Measurements from ENCODE around the gene BCL11B. TPM values are rescaled to one million over a fixed set of nuclear protein-coding genes. Genes with fewer than 3 reads are reported as not detected.

BCL11B gene
- total RNA-seq, 2 experiments from 2014 or later = 62.1 to 66.2 TPM

DNA sequence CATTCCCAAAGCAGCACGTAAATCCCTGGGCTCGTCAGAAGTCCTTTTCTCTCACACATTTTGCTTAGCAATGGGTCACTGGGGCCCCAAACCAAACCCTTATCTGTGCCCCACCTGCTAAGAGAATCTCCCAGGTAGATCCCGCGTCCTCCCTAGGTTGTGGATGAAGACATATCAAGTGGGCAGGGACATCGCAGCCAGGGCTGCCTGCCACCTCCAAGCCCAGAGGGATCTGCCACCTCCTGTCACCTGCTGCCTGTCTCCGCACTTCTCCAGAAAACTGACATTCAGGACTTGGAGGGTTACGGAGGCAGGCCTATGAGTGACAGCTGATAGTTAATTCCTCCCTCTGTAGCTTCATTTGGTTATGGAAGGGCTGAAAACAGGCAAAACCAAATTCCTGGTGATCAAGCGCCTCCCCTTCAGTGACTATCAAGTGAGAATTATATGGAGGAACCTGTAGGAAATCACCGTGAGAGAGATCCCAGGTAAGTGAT is 19.5 kb downstream of the BCL11B start:
- Mint-ChIP-seq H3K27ac (peak overlapping the region; percentile 88), H3K27me3 (no peaks in the 10 kb centered on the region), H3K36me3 (ENCODE audit: low read depth) (peaks cover 76% of the 10 kb centered on the region), H3K4me1 (peaks cover 98% of the 10 kb centered on the region), H3K9me3 (ENCODE audit: low read depth) (no peaks in the 10 kb centered on the region), H3K4me3 (peak overlapping the region; percentile 62)
- CTCF ChIA-PET = interaction anchor here (0.9 to 1.1 kb wide), 2 partner anchors 10 to 13 kb away, joined by 4 to 5 read pairs; no protein-coding TSS in a partner anchor
- POLR2A ChIA-PET = no interaction called here
- no peak for DNase-seq
- ATAC-seq = no peak
- intact Hi-C loops (cut with DNase I, micrococcal nuclease) = no loop called here

DNA sequence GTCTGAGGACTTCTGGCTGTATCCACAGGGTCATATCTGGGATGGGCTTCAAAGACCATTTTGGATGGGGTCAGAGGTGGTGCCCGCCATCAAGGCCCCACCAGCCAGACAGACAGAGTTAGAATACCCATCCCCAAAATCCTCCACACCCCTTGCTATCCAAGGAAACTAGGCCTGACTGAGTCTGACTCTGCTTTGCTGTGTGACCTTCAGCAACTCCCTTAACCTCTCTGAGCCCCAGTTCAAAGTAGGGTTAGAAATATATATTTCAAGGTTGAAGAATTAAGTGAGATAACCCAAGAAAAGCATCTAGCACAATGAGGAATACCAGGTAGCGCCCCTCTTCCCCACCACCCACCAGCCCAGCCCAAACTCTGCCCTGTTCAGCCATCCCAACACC is 20.3 kb downstream of the BCL11B start:
- Mint-ChIP-seq H3K36me3 (ENCODE audit: low read depth) (peaks cover 75% of the 10 kb centered on the region), H3K4me1 (peaks cover 98% of the 10 kb centered on the region), H3K27ac (peak overlapping the region; percentile 88), H3K4me3 (peak overlapping the region; percentile 66), H3K27me3 (no peaks in the 10 kb centered on the region), H3K9me3 (ENCODE audit: low read depth) (no peaks in the 10 kb centered on the region)
- ATAC-seq (no peak), DNase-seq (no peak)
- CTCF ChIA-PET = interaction anchor here (0.9 to 1.1 kb wide), 2 partner anchors 10 to 14 kb away, joined by 4 to 5 read pairs; no protein-coding TSS in a partner anchor
- POLR2A ChIA-PET = no interaction called here
- intact Hi-C loops (cut with DNase I, micrococcal nuclease) = loop anchor here in 1 of 2 experiments (1.0 kb wide), 1 partner anchor 8 kb away; no protein-coding TSS in a partner anchor

DNA sequence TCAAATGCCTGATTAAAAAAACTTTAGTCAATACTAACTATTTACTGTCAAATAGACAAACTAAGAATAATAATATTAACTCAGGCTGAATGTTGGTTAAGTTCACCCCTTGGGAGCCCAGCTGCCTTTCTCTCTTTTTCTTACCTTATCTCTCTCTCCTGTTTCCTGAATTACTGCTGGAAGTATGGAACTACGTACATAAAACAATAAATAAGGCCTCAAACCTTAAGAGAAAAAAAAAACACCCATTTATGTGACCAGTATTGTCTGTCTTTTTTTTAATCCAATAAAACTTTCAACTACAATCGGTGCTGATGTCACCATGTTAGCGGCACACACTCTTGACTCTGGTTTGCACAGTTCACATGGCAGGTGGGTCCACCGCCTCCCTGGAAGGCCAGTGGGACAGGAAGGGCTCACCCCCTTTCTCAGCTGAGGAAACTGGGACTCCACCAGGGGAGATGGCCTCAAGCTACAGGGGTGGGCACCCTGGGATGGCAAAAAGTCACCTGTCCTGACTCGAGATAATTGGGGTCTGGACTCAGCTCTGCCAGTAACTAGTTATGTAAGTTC is 21.3 kb downstream of the BCL11B start:
- CTCF ChIA-PET = interaction anchor here (1.0 to 3.1 kb wide), 5 partner anchors 8 to 20 kb away, joined by 4 to 13 read pairs (median 6); no protein-coding TSS in a partner anchor
- ATAC-seq = no peak
- intact Hi-C loops (cut with DNase I, micrococcal nuclease) = loop anchor here in 1 of 2 experiments (1.0 kb wide), 1 partner anchor 9 kb away; no protein-coding TSS in a partner anchor
- Mint-ChIP-seq H3K36me3 (ENCODE audit: low read depth) (peaks cover 68% of the 10 kb centered on the region), H3K9me3 (ENCODE audit: low read depth) (no peaks in the 10 kb centered on the region), H3K27me3 (no peaks in the 10 kb centered on the region), H3K27ac (peak overlapping the region; percentile 96), H3K4me1 (peaks cover 90% of the 10 kb centered on the region), H3K4me3 (peak overlapping the region; percentile 66)
- POLR2A ChIA-PET = interaction anchor here (0.8 kb wide), 1 partner anchor 9 kb away, joined by 3 read pairs; no protein-coding TSS in a partner anchor
- peak; percentile 37 for DNase-seq

DNA sequence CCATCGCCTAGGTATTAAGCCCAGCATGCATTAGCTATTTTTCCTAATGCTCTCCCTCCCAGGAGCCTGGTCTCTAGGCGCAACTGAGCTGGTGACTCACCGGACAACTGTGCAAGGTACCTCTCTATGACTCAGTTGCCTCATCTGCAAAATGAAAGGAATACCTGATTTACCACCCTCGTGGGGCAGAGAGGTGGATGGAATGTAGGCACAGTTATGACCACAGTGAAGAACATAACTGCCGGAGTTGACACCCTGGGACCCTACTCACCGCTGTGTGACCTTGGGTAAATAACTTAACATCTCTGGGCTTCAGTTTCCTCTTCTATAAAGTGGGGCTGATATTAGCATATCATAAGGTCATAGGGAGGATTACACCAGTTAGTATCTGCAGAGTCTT is 22.6 kb downstream of the BCL11B start:
- no peaks in the 10 kb centered on the region for H3K9me3 Mint-ChIP-seq (ENCODE audit: low read depth)
- ChIA-PET CTCF (interaction anchor here (0.6 to 3.1 kb wide), 4 partner anchors 12 to 18 kb away, joined by 3 to 13 read pairs (median 4); no protein-coding TSS in a partner anchor), POLR2A (interaction anchor here (0.6 to 1.8 kb wide), 4 partner anchors 9 to 23 kb away, joined by 3 to 7 read pairs (median 4); no protein-coding TSS in a partner anchor)
- intact Hi-C loops (cut with DNase I, micrococcal nuclease) = loop anchor here in 1 of 2 experiments (2.0 kb wide), 1 partner anchor 15 kb away; no protein-coding TSS in a partner anchor
- H3K36me3 Mint-ChIP-seq (ENCODE audit: low read depth) = peaks cover 66% of the 10 kb centered on the region
- ATAC-seq (peak; percentile 32), DNase-seq (peak; percentile 63)
- no peaks in the 10 kb centered on the region for H3K27me3 Mint-ChIP-seq
- peak overlapping the region; percentile 88 for H3K27ac Mint-ChIP-seq
- peaks cover 85% of the 10 kb centered on the region for H3K4me1 Mint-ChIP-seq
- H3K4me3 Mint-ChIP-seq = peak overlapping the region; percentile 34

DNA sequence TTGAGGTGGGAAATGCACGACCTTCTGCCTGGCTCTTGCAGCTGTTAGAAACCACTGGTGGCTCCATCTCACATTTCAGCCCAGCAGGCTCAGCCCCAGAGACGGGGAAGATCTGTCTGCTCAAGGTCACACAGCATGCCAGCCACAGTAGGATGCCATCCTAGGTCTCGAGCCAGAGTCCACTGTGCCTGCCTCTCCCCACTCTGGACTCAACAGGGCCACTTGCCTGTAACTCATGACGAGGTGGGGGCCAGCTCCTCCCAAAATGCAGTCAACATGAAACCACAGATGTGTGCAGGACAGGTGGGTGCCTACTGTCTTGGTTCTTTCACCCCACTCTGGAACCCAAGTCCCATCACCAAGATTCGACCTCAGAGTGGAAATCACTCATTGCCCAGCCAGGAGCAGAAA is 23.2 kb downstream of the BCL11B start:
- CTCF ChIA-PET = interaction anchor here (0.6 to 3.1 kb wide), 4 partner anchors 13 to 58 kb away, joined by 3 to 13 read pairs (median 4); no protein-coding TSS in a partner anchor
- peak overlapping the region; percentile 88 for H3K27ac Mint-ChIP-seq
- peaks cover 84% of the 10 kb centered on the region for H3K4me1 Mint-ChIP-seq
- POLR2A ChIA-PET = interaction anchor here (0.6 to 1.8 kb wide), 4 partner anchors 9 to 23 kb away, joined by 3 to 7 read pairs (median 4); no protein-coding TSS in a partner anchor
- ATAC-seq = peak; percentile 20
- intact Hi-C loops (cut with DNase I, micrococcal nuclease) = loop anchor here in 1 of 2 experiments (2.0 kb wide), 1 partner anchor 14 kb away; no protein-coding TSS in a partner anchor
- peak overlapping the region; percentile 67 for H3K4me3 Mint-ChIP-seq
- peak; percentile 61 for DNase-seq
- H3K9me3 Mint-ChIP-seq (ENCODE audit: low read depth) = no peaks in the 10 kb centered on the region
- no peaks in the 10 kb centered on the region for H3K27me3 Mint-ChIP-seq
- H3K36me3 Mint-ChIP-seq (ENCODE audit: low read depth) = peaks cover 68% of the 10 kb centered on the region

DNA sequence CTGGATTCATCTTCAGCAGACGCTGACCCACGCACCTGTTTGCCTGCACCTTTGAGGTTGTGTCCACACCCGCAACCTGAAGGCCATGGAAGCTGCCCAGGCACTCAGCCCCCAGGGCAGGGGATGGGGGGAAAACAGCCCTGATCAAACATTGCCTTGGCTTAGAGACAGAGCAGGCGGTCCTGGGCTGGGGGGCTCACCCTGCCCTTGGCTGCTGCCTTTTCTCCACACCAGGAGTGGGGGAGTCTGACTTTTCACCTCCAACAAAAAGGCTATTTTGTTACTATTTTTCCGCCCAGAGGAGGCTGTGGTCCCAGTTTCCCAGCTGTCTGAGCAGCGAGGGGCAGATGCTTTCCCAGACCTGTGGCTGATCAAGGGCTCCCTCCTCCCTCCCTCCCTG is 24.2 kb downstream of the BCL11B start:
- POLR2A ChIA-PET = interaction anchor here (1.0 to 1.3 kb wide), 2 partner anchors 14 to 18 kb away, joined by 3 read pairs; no protein-coding TSS in a partner anchor
- Mint-ChIP-seq H3K4me1 (peaks cover 83% of the 10 kb centered on the region), H3K9me3 (ENCODE audit: low read depth) (no peaks in the 10 kb centered on the region), H3K36me3 (ENCODE audit: low read depth) (peaks cover 64% of the 10 kb centered on the region), H3K27me3 (no peaks in the 10 kb centered on the region), H3K4me3 (peak overlapping the region; percentile 67), H3K27ac (peak overlapping the region; percentile 88)
- intact Hi-C loops (cut with DNase I, micrococcal nuclease) = loop anchor here (2.0 kb wide), 2 partner anchors 13 kb away; no protein-coding TSS in a partner anchor
- DNase-seq = no peak
- CTCF ChIA-PET = interaction anchor here (0.5 to 3.1 kb wide), 8 partner anchors 11 to 59 kb away, joined by 3 to 13 read pairs (median 4); no protein-coding TSS in a partner anchor
- no peak for ATAC-seq

DNA sequence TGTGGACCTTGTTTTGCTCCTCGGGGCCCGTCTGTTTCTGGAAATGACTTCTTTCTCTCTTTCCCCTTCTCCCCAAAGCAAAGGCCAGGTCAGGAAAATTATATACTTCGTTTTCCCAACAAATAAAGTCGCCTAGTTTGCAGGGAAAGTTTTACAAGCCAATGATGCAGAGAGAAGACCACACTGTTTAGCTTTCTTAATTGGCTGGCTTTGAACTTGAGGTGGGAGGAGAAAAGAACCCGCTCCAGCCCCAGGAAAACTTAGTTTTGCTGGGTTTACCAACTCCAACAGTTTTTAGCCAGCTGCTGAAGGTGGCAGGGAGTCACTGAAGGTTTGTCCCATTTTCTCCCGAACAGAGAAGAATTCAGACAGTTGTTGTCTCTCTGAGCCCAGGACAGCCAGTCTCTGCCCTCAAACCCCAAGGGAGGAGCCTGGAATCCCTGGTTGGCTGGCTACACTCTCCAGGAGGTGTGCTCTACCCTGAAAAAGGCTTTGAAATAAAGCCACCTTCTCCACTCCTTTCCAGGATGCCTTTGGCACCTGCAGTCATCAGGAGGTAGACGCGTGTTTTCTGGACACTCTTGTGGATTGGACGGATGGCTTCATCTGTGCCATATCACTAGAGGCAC is 24.8 kb downstream of the BCL11B start:
- peaks cover 60% of the 10 kb centered on the region for H3K36me3 Mint-ChIP-seq (ENCODE audit: low read depth)

DNA sequence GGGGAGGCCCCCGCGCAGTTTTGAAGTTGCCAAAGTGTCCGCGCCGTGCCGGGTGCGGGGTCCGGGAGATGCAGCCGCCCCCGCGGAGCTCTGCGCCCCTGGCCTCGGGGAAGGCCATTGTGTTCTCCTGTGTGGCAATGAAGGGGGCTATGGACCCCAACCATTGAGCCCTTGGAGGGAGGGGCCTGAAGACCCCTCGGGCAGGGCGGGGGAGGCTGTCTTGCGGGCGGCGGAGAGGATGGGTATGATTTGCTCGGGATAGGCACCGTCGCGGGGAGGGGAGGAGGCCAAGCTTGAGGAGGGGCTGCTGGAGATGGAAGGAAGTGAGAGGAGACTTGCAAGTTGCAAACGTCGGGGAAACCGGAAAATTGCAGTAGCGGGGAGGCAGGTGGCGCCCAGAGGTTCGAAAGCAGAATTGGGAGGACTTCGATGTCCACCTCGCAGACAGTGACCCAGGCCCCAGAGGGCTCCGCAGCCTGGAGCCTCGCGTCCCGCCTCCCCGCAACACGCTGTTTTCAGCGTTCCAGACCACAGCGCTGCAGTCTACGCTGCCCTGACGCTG is 25.4 kb downstream of the BCL11B start:
- Mint-ChIP-seq H3K4me3 (peak overlapping the region; percentile 67), H3K36me3 (ENCODE audit: low read depth) (peaks cover 60% of the 10 kb centered on the region), H3K27me3 (no peaks in the 10 kb centered on the region), H3K4me1 (peaks cover 83% of the 10 kb centered on the region), H3K27ac (peak overlapping the region; percentile 88), H3K9me3 (ENCODE audit: low read depth) (no peaks in the 10 kb centered on the region)
- intact Hi-C loops (cut with DNase I, micrococcal nuclease) = loop anchor here in 1 of 2 experiments (2.0 kb wide), 1 partner anchor 14 kb away; no protein-coding TSS in a partner anchor
- CTCF ChIA-PET = interaction anchor here (0.7 to 2.0 kb wide), 7 partner anchors 10 to 169 kb away, joined by 3 to 12 read pairs (median 4); no protein-coding TSS in a partner anchor
- POLR2A ChIA-PET = interaction anchor here (0.5 to 1.0 kb wide), 4 partner anchors 15 to 55 kb away, joined by 3 read pairs; no protein-coding TSS in a partner anchor
- ATAC-seq (peak; percentile 16), DNase-seq (peak; percentile 75)

More for the DNA sequence above, 24.8 kb downstream of the BCL11B start:
- intact Hi-C loops (cut with DNase I, micrococcal nuclease) = loop anchor here in 1 of 2 experiments (2.0 kb wide), 1 partner anchor 14 kb away; no protein-coding TSS in a partner anchor
- ChIA-PET CTCF (interaction anchor here (0.5 to 2.0 kb wide), 8 partner anchors 10 to 59 kb away, joined by 3 to 12 read pairs (median 4); no protein-coding TSS in a partner anchor), POLR2A (interaction anchor here (0.5 to 1.3 kb wide), 6 partner anchors 13 to 55 kb away, joined by 3 read pairs; no protein-coding TSS in a partner anchor)
- ATAC-seq (no peak), DNase-seq (no peak)
- no peaks in the 10 kb centered on the region for H3K27me3 Mint-ChIP-seq
- peaks cover 83% of the 10 kb centered on the region for H3K4me1 Mint-ChIP-seq
- no peaks in the 10 kb centered on the region for H3K9me3 Mint-ChIP-seq (ENCODE audit: low read depth)
- peak overlapping the region; percentile 67 for H3K4me3 Mint-ChIP-seq
- H3K27ac Mint-ChIP-seq = peak overlapping the region; percentile 88

DNA sequence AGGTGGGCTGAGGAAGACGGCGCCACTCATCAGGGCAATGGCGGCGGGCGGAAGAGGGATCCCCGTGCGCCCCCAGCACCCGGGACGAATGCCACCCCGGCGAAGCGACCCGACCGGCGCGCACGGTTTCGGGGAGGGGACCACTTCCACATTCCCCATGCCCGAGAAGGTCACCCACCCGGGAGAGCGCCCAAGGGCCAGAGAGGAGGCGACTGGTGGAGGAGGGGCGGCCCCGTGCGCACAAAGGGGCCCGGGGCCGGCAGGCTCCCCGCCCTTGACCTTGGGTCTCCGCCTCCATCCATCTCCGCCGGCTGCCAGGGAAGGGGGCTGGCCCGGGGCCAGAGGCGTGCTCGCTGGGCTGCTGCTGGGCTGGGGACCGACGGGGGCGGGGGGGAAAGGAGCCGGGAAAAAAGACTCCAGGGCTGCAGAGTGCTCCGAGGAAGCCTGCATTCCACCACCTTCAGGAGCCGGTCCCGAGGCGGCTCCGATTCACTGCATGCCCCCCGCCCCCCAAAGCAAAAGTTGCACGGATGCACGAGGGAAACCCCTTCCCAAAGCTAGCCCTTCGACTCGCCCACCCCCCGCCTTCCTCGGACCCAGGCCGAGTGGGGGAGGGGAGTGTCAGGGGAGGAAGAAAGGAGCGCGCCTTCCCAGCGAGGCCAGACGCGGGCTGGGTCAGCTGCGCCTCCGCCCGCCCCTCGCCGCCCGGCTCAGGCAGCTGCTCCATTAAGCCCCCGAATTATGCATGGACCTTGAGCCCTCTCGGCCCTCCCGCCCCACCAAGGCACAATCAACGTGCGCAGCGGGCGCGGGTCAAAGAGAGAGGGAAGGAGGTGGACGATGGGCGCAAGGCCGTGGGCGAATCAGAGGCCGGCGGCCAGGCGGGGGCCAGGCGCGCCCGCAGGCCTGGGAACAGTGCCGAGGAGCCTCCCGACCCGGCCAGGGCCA is 26.2 kb downstream of the BCL11B start:
- Mint-ChIP-seq H3K4me3 (peak overlapping the region; percentile 67), H3K27me3 (no peaks in the 10 kb centered on the region), H3K4me1 (peaks cover 81% of the 10 kb centered on the region), H3K9me3 (ENCODE audit: low read depth) (no peaks in the 10 kb centered on the region), H3K27ac (peak overlapping the region; percentile 93), H3K36me3 (ENCODE audit: low read depth) (peaks cover 61% of the 10 kb centered on the region)
- ChIA-PET POLR2A (interaction anchor here (1.0 kb wide), 1 partner anchor 38 kb away, joined by 3 read pairs; no protein-coding TSS in a partner anchor), CTCF (interaction anchor here (0.7 to 2.0 kb wide), 11 partner anchors 9 to 170 kb away, joined by 3 to 12 read pairs (median 6); no protein-coding TSS in a partner anchor)
- DNase-seq = peak; percentile 60
- no peak for ATAC-seq
- intact Hi-C loops (cut with DNase I, micrococcal nuclease) = loop anchor here (2.0 kb wide), 1 partner anchor 15 kb away; no protein-coding TSS in a partner anchor

Measured in activated CD4-positive, alpha-beta T cell treated with anti-CD3 and anti-CD28 coated beads for 36 hours (primary cell).